Activated CD8-positive, alpha-beta memory T cell treated with anti-CD3 and anti-CD28 coated beads for 48 hours (primary cell): ENCODE results near the gene DDX19B.
A peak's percentile ranks its signal among the peaks of the same experiment; 100 is the strongest.
"Not testable (repeated sequence)": the region's sequence is repeated elsewhere in the genome, so short reads cannot be mapped to it uniquely, and the experiment has no call there.

Experiments used
- DNase-seq, 3 experiments: peaks; one replicate each; pipeline ENCODE4 v3.0.0-alpha.2; 2020; ENCODE audit warnings: low read depth in 2 of 3, low spot score in 2 of 3

DDX19B gene

GRCh38 chr16:70287304-70287971 is 11.5 kb upstream of the DDX19B start:
- DNase-seq: not testable (repeated sequence)

GRCh38 chr16:70289229-70290094 is 9.5 kb upstream of the DDX19B start, which contains the start of gene AARS1:
AARS1 (minus strand) TSS chr16:70289506; CDS start chr16:70282763, 6,743 bp downstream.
- DNase-seq: peak; percentile 68 to 86 (median 83)

- DNase-seq: no peak
Observed at GRCh38 chr16:70290949-70291519, 8.0 kb upstream of the DDX19B start.

GRCh38 chr16:70292148-70292547 is 6.8 kb upstream of the DDX19B start:
- not testable (repeated sequence) for DNase-seq

- DNase-seq: no peak
Observed at GRCh38 chr16:70294385-70295025, 4.5 kb upstream of the DDX19B start.

GRCh38 chr16:70295634-70296033 is 3.4 kb upstream of the DDX19B start:
- DNase-seq: no peak

DNA sequence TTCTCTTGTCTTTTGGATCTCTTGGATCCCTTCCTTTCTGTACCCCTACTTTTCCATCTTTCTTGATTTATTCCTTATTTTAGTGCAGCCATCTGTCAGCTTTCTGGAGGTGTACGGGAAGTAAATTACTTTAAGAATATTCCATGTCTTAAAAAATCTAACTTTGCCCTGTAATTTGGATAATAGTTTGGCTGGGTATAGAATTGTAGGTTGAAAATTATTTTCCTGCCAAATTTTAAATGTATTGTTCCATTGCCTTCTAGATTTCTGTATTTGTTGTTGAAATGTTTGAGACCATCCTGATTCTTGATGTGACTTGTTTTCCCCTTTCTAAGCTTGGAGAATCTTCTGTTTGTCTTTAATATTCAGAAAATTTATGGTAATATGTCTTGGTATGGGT is 2.1 kb downstream of the DDX19B start:
- DNase-seq: no peak

DNA sequence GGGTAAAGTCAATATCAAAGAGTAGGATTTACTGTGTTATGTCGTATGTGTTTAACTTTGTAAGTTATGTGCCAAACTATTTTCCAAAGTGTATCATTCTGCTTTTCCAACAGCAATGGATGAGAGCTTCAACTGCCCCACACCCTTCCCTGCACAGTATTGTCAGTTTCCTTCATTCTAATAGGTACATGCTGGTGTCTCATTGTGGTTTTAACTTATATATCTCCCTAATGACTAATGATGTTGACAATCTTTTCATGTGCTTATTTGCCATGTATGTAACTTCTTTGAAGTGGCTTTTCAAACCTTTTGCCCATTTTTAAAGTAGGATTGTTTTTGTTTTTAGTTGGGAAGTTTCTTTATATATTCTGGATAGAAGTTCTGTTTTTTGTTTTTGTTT is 3.8 kb downstream of the DDX19B start:
- DNase-seq: no peak

DNA sequence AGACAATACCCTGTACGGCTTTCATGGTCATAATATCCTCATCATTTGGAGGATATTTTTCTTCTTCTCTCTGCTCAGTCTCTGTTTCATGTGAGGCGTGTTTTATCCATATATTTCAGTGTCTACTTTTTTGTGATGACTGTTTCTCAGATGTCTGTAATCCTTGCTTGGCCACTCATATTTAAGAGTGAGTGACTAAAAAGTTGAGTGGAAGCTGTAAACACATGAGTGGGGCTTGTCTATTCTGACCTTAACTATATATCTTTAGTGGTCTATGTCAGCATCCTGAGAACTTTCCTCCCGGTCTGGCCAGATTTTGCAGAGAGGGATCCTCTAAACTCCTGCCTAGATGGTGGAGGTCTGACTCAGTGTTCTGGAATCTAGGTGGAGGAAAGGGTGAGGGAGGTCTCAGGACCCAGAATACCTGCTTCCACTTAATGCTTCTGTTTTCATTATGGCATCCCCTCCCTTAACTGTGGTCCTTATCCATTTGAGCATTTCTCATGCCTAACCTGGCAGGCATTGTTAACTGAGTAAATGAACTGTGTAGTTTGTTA is 6.0 kb downstream of the DDX19B start:
- DNase-seq: no peak

DNA sequence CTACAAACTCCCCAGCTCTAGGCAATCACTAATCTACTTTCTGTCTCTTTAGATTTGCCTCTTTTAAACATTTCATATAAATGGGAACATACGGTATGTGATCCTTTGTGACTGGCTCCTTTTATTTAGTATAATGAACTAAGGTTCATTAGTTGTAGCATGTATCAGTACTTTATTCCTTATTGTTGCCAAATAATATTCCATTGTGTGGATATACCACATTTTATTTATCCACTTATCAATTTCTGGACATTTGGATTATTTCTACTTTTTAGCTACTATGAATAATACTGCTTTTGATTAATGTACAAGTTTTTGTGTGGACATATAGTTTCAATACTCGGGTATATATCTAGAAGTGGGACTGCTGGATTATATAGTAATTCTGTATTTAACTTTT is 7.9 kb downstream of the DDX19B start:
- no peak for DNase-seq

DNA sequence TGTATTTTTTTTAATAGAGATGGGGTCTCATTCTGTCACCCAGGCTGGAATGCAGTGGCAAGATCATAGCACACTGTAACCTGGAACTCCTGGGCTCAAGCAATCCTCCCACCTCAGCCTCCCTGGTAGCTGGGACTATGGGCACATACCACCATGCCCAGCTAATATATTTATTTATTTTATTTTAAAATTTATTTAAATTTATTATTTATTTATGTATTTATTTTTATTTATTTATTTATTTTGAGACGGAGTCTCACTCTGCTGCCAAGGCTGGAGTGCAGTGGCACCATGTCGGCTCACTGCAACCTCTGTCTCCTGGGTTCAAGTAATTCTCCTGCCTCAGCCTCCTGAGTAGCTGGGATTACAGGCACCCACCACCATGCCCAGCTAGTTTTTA is 8.7 kb downstream of the DDX19B start:
- not testable (repeated sequence) for DNase-seq

DNA sequence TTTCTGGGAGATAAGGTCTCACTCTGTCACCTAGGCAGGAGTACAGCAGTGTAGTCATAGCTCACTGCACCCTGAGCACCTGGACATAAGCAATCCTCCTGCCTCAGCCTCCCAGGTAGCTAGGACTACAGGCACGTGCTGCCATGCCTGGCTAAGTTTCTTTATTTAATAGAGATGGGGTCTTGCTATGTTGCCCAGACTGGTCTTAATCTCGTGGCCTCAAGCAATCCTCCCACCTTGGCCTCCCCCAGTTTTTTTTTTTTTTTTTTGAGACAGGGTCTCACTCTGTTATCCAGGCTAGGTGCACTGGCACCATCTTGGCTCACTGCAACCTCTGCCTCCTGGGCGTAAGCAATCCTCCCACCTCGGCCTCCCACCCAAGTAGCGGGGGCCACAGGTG is 21.1 kb downstream of the DDX19B start:
- DNase-seq: no peak

GRCh38 chr16:70324998-70325747 is 26.2 kb downstream of the DDX19B start:
- no peak for DNase-seq

GRCh38 chr16:70331091-70331490 is 32.1 kb downstream of the DDX19B start:
- no peak for DNase-seq

- no peak for DNase-seq
Observed at GRCh38 chr16:70331588-70332358, 32.8 kb downstream of the DDX19B start.

DNA sequence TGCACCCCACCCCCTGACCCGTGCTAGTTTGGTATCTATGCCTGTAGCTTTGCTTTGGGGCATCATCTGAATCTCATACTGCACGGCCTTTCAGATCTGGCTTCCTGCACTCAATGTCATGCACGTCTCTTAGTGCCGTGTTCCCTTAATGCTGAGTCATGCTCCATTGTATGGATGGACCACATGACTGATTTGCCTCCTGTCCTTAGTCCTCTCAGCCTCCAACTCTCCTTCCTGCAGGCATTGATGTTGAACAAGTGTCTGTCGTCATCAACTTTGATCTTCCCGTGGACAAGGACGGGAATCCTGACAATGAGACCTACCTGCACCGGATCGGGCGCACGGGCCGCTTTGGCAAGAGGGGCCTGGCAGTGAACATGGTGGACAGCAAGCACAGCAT is 33.7 kb downstream of the DDX19B start:
- not testable (repeated sequence) for DNase-seq

GRCh38 chr16:70337814-70338213 is 38.8 kb downstream of the DDX19B start:
- no peak for DNase-seq

- DNase-seq: no peak
Observed at GRCh38 chr16:70341600-70341999, 42.6 kb downstream of the DDX19B start.

GRCh38 chr16:70342016-70342415 is 43.0 kb downstream of the DDX19B start:
- DNase-seq: no peak

GRCh38 chr16:70345840-70346239 is 46.9 kb downstream of the DDX19B start:
- no peak for DNase-seq
